Activated CD8-positive, alpha-beta T cell treated with anti-CD3 and anti-CD28 coated beads for 36 hours (primary cell): ENCODE measurements around the gene CAMTA1. TPM values are rescaled to one million over a fixed set of nuclear protein-coding genes. Genes with fewer than 3 reads are reported as not detected.

Source experiments
- ATAC-seq: fragments of 200-7000 bp; cut with Tn5 transposase; one replicate; pipeline ENCODE4 v1.10.0; 2021; ENCODE audit warnings: mild to moderate bottlenecking, moderate library complexity
- CTCF ChIA-PET: fragments of 350-600 bp; sonication (Branson Sonifier 250); formaldehyde crosslinking; loops from one replicate; lab custom pipeline; 2021; ENCODE audit warnings: antibody characterized with exemption; lab: Charles Lee
- POLR2A ChIA-PET: fragments of 350-600 bp; sonication (Branson Sonifier 250); formaldehyde crosslinking; loops from one replicate; lab custom pipeline; 2021; ENCODE audit warnings: antibody characterized with exemption; lab: Charles Lee
- DNase-seq: peaks from one replicate; pipeline ENCODE4 v3.0.0-alpha.2; 2020
- H3K27ac Mint-ChIP-seq: one replicate; pipeline ENCODE4 v1.8.0; 2021; ENCODE audit warnings: mild to moderate bottlenecking, mixed read lengths
- H3K27me3 Mint-ChIP-seq: one replicate; pipeline ENCODE4 v1.8.0; 2021; ENCODE audit warnings: mixed read lengths
- H3K36me3 Mint-ChIP-seq: one replicate; pipeline ENCODE4 v1.8.0; 2021; ENCODE audit warnings: low read depth, mixed read lengths
- H3K4me1 Mint-ChIP-seq: one replicate; pipeline ENCODE4 v1.8.0; 2021; ENCODE audit warnings: low read depth, mixed read lengths
- H3K4me3 Mint-ChIP-seq: one replicate; pipeline ENCODE4 v1.8.0; 2021; ENCODE audit warnings: mild to moderate bottlenecking, moderate library complexity, mixed read lengths
- H3K9me3 Mint-ChIP-seq: one replicate; pipeline ENCODE4 v1.8.0; 2021; ENCODE audit warnings: mixed read lengths
- intact Hi-C: fragments of 100-400 bp; cut with micrococcal nuclease; formaldehyde crosslinking; loops from one replicate; pipeline ENCODE4 v1.10.0; 2022
- total RNA-seq, 2 experiments: library from RNA; stranded (reverse); gene quantifications; one replicate each; pipeline ENCODE4 v1.2.3, GENCODE V29; 2021
- TF ChIP-seq, protein P1 (sequence below): fragments of 200-600 bp; IDR thresholded peaks from one replicate; pipeline ENCODE4 v1.8.0; 2022; ENCODE audit warnings: antibody characterized with exemption, mild to moderate bottlenecking

Gene CAMTA1
- total RNA-seq, 2 experiments from 2014 or later: 67.7 to 70.9 TPM

DNA sequence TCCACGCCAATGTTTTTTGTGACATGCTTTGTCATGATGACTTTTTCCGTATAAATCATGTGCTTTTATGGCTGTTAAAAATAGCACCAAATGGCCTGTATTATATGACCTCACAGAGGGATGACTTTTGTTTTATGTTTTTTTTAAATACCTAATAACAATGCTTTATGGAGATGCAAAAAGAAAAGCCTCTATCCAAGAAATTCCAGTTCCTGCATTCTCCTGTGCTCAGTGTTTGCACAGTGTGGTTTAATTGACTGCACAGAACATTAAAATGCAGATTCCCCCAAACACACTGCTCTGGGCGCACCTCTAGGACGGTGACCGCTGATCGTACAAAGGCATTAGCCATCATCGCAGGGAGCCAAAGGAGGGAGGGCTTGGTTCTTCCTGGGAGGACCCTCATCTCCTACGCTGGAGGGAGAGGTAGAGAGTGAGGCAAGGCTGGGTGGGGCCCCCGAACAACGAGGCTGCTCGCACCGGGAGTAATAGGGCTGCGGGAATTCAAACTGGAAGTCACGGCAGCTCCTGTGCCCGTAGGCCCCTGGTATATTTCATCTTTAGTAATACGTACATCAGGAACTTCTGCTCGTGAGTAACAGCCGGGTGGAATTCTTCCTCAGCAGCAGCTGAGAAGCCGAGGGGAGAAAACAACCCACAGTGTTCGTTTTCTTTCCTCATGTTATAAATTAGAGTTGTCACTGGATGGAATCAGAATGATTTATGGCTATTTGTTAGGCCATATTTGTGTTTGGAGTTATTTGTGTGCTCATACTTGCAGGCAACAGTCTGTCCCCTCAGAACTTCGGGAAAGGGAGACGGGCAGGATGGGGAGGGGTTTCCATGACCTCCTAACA, 465.6 kb downstream of the CAMTA1 start:
- ChIA-PET CTCF (no interaction called here), POLR2A (no interaction called here)
- Mint-ChIP-seq H3K9me3 (no peaks in the 10 kb centered on the region), H3K27me3 (peaks cover 19% of the 10 kb centered on the region), H3K4me3 (no peak overlapping the region), H3K4me1 (no peaks in the 10 kb centered on the region), H3K36me3 (no peaks in the 10 kb centered on the region), H3K27ac (no peak overlapping the region)
- ATAC-seq (no peak), DNase-seq (no peak)
- intact Hi-C loops: no loop called here
- TF ChIP-seq, protein P1, sequence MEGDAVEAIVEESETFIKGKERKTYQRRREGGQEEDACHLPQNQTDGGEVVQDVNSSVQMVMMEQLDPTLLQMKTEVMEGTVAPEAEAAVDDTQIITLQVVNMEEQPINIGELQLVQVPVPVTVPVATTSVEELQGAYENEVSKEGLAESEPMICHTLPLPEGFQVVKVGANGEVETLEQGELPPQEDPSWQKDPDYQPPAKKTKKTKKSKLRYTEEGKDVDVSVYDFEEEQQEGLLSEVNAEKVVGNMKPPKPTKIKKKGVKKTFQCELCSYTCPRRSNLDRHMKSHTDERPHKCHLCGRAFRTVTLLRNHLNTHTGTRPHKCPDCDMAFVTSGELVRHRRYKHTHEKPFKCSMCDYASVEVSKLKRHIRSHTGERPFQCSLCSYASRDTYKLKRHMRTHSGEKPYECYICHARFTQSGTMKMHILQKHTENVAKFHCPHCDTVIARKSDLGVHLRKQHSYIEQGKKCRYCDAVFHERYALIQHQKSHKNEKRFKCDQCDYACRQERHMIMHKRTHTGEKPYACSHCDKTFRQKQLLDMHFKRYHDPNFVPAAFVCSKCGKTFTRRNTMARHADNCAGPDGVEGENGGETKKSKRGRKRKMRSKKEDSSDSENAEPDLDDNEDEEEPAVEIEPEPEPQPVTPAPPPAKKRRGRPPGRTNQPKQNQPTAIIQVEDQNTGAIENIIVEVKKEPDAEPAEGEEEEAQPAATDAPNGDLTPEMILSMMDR: no peak

DNA sequence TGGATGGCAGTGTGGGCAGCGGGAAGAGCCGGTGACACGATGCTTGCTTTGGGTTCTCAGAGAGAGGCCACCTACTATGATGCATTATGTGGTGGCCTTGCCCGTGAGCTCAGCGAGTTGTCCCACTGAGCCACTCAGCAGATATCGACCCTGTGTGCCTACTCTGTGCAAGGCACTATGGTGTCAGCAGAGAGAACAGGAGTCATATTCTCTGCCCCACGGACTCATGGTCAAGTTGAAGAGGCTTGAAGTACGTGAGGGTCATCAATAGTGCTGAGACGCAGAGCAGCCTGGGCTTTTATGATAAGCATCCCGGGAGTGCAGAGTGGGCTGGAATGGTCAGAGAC, 466.2 kb downstream of the CAMTA1 start:
- no peak overlapping the region for H3K4me3 Mint-ChIP-seq

DNA sequence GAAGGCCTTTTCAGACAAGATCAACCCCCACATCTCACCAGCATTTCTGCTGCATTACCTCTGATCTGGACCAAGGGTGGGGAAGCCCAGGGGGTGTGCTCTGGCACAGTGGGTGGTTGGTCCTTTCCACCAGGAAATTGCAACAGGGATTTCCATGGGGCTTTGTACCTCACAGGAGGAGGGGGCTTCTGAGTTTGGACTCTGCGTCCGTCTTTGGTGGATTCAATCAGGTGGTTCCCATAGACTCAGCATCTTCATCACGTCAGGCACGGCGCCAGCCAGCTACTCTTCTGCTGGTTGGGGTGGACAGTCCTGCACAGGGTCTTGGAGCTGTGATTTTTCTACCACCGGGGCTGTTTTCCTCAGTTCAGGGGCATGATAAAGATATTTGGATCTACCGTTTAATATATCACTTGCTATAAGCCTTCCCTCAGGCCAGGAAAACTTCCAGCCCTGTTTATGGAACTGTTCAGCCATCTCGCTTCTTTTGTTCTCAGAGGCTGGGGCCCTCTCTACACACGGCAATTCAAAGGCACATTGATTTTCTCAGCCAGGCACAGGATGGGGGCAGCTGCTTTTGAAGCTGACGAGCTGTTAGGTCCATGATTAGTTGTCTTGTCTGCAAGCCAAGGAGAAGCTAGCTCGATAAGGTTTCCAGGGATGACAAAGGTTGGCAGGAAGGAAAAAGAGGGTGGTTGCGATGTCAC, 467.3 kb downstream of the CAMTA1 start:
- CTCF ChIA-PET: no interaction called here
- Mint-ChIP-seq H3K9me3 (no peaks in the 10 kb centered on the region), H3K4me1 (no peaks in the 10 kb centered on the region), H3K27ac (no peak overlapping the region), H3K4me3 (no peak overlapping the region), H3K36me3 (no peaks in the 10 kb centered on the region), H3K27me3 (peaks cover 8% of the 10 kb centered on the region)
- POLR2A ChIA-PET: no interaction called here
- no peak for DNase-seq
- intact Hi-C loops: no loop called here
- TF ChIP-seq, protein P1: no peak
- no peak for ATAC-seq

More for the DNA sequence above, 466.2 kb downstream of the CAMTA1 start:
- Mint-ChIP-seq H3K27ac (no peak overlapping the region), H3K9me3 (no peaks in the 10 kb centered on the region), H3K36me3 (no peaks in the 10 kb centered on the region), H3K4me1 (no peaks in the 10 kb centered on the region), H3K27me3 (peaks cover 17% of the 10 kb centered on the region)
- no peak for DNase-seq
- ChIA-PET POLR2A (no interaction called here), CTCF (no interaction called here)
- TF ChIP-seq, protein P1: no peak
- intact Hi-C loops: no loop called here
- no peak for ATAC-seq

DNA sequence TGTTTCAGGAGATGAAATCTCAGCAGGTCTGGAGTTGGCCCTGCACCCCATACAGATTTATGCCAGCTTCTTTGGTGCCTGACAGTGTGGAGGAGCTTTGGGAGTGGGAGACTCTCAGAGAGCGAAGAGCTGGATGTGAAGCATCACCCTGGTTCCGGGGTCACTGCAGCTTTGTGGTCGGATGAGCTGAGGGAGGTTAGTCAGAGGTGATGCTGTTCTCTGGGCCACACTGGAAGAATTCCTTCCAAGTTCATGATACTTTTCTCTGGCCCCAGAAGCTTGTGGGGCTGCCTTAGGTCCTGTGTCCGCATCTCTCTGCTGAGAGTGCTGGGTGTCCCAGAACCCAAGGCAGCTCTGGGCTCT, 467.8 kb downstream of the CAMTA1 start:
- H3K4me1 Mint-ChIP-seq: no peaks in the 10 kb centered on the region
- DNase-seq: no peak
- no peaks in the 10 kb centered on the region for H3K36me3 Mint-ChIP-seq
- intact Hi-C loops: no loop called here
- TF ChIP-seq, protein P1: no peak
- no peaks in the 10 kb centered on the region for H3K9me3 Mint-ChIP-seq
- peaks cover 8% of the 10 kb centered on the region for H3K27me3 Mint-ChIP-seq
- no peak for ATAC-seq
- CTCF ChIA-PET: no interaction called here
- no peak overlapping the region for H3K27ac Mint-ChIP-seq
- no peak overlapping the region for H3K4me3 Mint-ChIP-seq
- POLR2A ChIA-PET: no interaction called here

DNA sequence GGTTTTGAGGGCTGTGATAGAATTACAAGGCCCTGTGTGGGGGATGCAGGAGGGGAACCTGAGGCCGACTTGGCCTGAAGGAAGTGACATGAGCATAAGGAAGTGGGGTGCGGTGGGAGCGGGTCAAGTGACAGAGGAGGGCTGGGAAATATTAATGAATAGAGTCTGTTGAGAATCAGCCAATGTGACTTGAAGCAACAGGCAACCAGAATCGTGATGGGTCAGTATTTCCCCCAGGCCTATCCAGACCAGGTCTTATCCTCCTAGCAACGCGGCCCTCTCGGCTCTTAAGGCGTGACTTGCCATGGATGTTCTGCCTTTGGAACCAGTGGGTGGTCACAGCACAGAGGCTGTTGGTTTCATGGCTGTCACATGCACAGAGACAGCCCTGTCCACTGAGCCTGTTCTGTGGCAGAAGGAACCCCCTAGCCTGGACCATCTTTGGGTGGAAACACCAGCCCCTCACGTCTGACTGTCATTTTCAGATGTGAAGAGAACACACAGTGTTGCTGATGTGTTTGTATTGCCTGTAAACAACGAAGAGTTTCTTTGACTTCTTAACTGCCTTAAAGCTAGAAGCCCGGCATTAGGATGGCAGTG, 468.8 kb downstream of the CAMTA1 start:
- CTCF ChIA-PET: no interaction called here
- ATAC-seq (no peak), DNase-seq (no peak)
- Mint-ChIP-seq H3K4me1 (no peaks in the 10 kb centered on the region), H3K27me3 (peaks cover 6% of the 10 kb centered on the region), H3K4me3 (no peak overlapping the region), H3K9me3 (no peaks in the 10 kb centered on the region), H3K27ac (no peak overlapping the region), H3K36me3 (no peaks in the 10 kb centered on the region)
- intact Hi-C loops: no loop called here
- POLR2A ChIA-PET: no interaction called here
- TF ChIP-seq, protein P1: no peak
